Left ventricle myocardium superior (tissue), 1 donor: ENCODE data around the gene SAXO2. TPM values are rescaled to one million over a fixed set of nuclear protein-coding genes. Genes with fewer than 3 reads are reported as not detected.
A peak's percentile ranks its signal among the peaks of the same experiment; 100 is the strongest.
"Not testable (repeated sequence)": the region's sequence is repeated elsewhere in the genome, so short reads cannot be mapped to it uniquely, and the experiment has no call there.

Source experiments
- ATAC-seq: fragments of 200-7000 bp; cut with Tn5 transposase; one replicate; pipeline ENCODE4 v1.9.1; 2020; ENCODE audit warnings: mild to moderate bottlenecking, moderate library complexity
- DNase-seq: peaks from one replicate; pipeline ENCODE4 v3.0.0-alpha.2; 2020
- intact Hi-C: fragments of 100-400 bp; cut with micrococcal nuclease; formaldehyde crosslinking; loops from one replicate; pipeline ENCODE4 v1.11.0; 2022
- total RNA-seq: library from RNA; stranded (reverse); fragmentation: NEBNext Ultra II Directional; extraction: Animal tissue kit (Norgen Biotek cat#: 25700); gene quantifications from one replicate; pipeline ENCODE4 v1.2.1, GENCODE V29; 2021
- donor health status: DM: no; HTN: yes; CAD: no; lungs with severe emphysema.

Gene SAXO2
- total RNA-seq, 1 donor from 2014 or later: 2.6 TPM

DNA sequence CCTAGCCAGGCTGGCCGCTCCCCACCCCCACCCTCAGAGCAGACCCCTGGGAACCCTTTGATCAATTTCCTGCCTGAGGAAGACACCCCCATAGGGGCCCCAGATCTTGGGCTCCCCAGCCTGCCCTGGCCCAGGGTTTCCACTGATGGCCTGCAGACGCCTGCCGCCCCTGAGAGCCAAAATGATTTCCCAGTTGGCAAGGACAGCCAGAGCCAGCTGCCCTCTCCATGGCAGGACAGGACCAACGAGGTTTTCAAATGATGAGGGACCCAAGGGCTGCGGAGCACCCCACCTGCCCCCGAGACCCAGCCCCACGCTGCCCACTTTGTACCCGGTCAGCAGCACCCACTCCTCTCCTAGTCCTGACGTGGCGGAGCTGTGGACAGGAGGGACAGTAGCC is 64.8 kb downstream of the SAXO2 start:
- intact Hi-C loops, ATAC-seq, DNase-seq: not testable (repeated sequence)

GRCh38 chr15:82329039-82329438 is 66.4 kb downstream of the SAXO2 start:
- DNase-seq, intact Hi-C loops: not testable (repeated sequence)
- ATAC-seq: peak; percentile 6

DNA sequence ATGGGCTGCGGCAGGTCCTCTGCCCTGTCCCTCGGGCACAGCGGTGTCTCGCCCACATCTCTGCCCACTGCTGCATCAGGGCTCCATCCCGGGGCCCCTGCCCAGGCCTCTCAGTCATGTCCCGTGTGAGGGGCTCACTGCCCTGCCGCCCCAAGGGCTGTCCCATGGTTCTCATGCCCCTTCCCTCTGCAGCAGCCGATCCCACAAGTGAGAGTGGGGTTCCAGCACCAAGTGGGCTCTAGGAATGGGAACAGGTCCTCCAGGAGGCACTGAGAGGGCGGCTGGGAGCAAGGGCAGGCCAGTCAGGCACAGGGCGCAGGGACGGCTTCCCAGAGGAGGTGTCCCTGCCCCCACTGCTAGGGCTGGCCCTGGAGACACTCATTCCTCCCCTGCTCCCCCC is 68.3 kb downstream of the SAXO2 start:
- intact Hi-C loops, DNase-seq, ATAC-seq: not testable (repeated sequence)

DNA sequence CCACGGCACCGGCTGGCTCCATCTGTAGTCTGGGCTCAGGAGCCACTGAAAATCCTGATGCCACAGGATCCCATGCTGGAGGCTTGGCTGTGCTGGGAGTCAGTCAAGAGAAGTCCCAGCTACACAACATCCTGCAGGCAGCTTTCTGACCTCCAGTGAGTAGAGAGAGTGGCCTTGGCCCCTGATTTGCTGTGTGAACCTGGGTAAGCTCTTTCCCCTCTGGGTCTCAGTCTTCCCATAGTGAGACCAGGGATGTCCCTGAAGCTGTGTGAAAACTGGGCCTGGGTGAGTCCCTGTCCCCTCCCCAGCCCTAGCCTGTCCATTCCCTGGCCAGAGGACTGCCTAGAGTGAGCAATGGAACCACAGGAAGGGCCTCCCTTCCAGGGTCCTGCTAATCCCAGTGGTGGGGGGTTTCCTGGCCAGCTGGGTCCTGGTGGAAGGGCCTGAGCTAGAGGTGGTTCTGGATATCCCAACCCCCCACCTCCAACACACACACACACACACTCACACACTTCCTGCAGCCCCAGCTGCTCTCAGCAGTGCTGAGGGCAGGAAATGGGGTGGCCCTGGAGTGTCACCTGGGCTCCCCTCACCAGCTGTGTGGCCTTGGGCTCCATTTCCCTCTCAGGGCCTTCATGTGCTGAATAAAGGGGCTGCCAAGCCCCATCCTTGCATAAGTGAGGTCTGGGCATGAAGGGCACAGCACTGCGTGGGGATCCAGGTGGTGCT is 69.1 kb downstream of the SAXO2 start:
- intact Hi-C loops, DNase-seq, ATAC-seq: not testable (repeated sequence)

- ATAC-seq: peak; percentile 93
- peak; percentile 89 for DNase-seq
- intact Hi-C loops: not testable (repeated sequence)
These were observed 70.3 kb downstream of the SAXO2 start for GRCh38 chr15:82332711-82333602.

GRCh38 chr15:82333603-82334553 is 71.3 kb downstream of the SAXO2 start:
- intact Hi-C loops, ATAC-seq: not testable (repeated sequence)
- DNase-seq: peak; percentile 43

Other genes with a start within 250 kb of the SAXO2 start
- gene MEX3B, start 216.8 kb upstream of the SAXO2 start, total RNA-seq: 3.6 TPM
- gene EFL1, start 84 bp upstream of the SAXO2 start, total RNA-seq: 17.6 TPM
- gene GOLGA6L10, start 86.7 kb downstream of the SAXO2 start, total RNA-seq: 0.07 TPM
- gene GOLGA6L9, start 167.0 kb downstream of the SAXO2 start, total RNA-seq: 1.4 TPM